GM23338 (cell line): ENCODE measurements around the gene MYLK4.

Source experiments
- CTCF ChIP-seq, 2 experiments: fragments of 200-600 bp in 1 of 2; sonication (generic) in 1 of 2; conservative IDR thresholded peaks; 2 replicates each; pipeline versions ENCODE4 v1.5.1 to v1.6.1; 2016 to 2017; ENCODE audit warnings: antibody characterized with exemption in 2 of 2, low read depth in 2 of 2, mild to moderate bottlenecking in 2 of 2, moderate library complexity in 1 of 2
- REST ChIP-seq: IDR thresholded peaks from one replicate; pipeline ENCODE4 v1.6.1; 2018; ENCODE audit warnings: antibody characterized with exemption; ENCODE audit not compliant: unreplicated experiment
- ZNF331 ChIP-seq: fragments of 250-450 bp; sonication (Bioruptor Pico); IDR thresholded peaks from 2 replicates; pipeline ENCODE4 v1.5.0; 2020; ENCODE audit warnings: low read depth, mild to moderate bottlenecking, moderate library complexity

DNA sequence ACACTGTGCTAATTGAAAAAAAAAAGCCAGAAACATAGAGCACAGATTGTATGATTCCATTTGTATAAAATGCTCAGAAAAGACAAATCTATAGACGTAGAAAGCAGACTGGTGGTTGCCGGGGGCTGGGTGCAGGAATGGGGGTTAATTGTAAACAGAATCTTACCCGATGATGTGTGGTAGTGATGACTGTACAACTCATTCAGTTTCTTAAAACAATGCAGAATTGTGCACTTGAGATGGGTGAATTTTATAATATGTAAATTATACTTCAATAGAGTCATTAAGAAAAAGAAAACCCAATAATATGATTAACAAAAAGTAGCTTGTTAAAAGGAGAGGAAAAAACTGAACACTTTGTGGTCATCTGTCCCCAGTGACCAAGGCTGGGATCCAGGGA, 3.7 kb upstream of the MYLK4 start:
- TF ChIP-seq ZNF331 (no peak), CTCF (conservative IDR thresholded peaks at IDR 0.05; ENCODE audit: low read depth in 2 of 2) (no peak), REST (no peak)
